Vagina (tissue), 2 donors: ENCODE results near the gene HUS1.

ENCODE experiments used
- POLR2A ChIP-seq, 2 donors: fragments of 450-650 bp; IDR thresholded peaks; one replicate each; pipeline ENCODE4 v1.6.1; 2017; ENCODE audit warnings: antibody characterized with exemption in 2 of 2, mild to moderate bottlenecking in 2 of 2, moderate library complexity in 2 of 2
- POLR2AphosphoS5 ChIP-seq, 2 donors: sonication (generic); formaldehyde crosslinking; IDR thresholded peaks; one replicate each; pipeline ENCODE4 v1.9.0; 2017; ENCODE audit warnings: antibody characterized with exemption in 2 of 2, mild to moderate bottlenecking in 2 of 2, low read depth in 1 of 2; ENCODE audit not compliant: insufficient read depth in 1 of 2
- TF ChIP-seq, protein P1 (sequence below), 3 experiments: fragments of 450-650 bp in 2 of 3; fragments of 200-600 bp in 1 of 3; sonication (generic) in 1 of 3; IDR thresholded peaks; one replicate each; pipeline ENCODE4 v1.5.1; 2017 to 2019; ENCODE audit warnings: antibody characterized with exemption in 3 of 3, mild to moderate bottlenecking in 2 of 3, moderate library complexity in 2 of 3

DNA sequence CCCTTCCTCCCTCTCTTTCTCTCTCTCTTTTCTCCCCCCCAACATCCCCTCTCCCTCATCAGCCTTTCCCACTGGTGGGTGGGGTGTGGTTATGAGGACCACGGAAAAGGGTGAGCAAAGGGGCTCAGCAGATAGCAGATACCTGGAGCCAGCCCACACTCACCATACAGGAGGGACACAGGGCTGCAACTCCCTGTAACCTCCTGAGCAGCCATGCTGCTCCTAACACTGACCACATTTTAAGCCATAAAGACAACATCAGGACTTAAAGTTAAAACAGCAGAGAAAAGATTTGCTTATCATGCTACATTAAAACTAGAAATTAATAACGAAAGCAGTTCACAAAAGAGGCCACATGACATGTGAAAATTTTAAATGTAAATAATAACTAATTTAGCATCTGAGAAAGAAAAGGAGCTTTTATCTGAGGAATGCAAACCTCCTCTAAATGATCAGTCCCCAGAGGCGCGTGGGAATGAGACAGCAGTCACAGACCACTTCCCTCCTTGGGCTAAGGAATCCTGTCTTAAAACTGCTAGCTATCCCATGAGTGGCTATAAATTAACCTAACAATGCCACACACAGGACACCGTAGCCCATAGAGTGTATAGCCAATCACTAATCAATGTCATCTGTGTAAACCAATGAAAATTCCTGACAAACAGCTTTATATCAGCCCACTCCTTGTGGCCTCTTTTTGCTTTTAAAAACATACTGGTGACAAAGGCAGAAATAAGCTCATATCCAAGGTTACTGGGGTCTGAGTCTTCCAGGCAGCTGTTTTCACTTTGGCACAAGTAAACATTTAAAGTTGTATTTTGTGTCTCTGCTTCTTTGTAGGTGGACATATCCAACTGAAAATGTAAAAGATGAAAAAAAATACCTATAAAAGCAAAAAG lies 64.4 kb downstream of the HUS1 start:
- no peak for TF ChIP-seq POLR2AphosphoS5 (IDR thresholded peaks at IDR 0.05; ENCODE audit: insufficient read depth in 1 of 2, low read depth in 1 of 2)
- no peak for TF ChIP-seq POLR2A (IDR thresholded peaks at IDR 0.05)
- TF ChIP-seq, protein P1, sequence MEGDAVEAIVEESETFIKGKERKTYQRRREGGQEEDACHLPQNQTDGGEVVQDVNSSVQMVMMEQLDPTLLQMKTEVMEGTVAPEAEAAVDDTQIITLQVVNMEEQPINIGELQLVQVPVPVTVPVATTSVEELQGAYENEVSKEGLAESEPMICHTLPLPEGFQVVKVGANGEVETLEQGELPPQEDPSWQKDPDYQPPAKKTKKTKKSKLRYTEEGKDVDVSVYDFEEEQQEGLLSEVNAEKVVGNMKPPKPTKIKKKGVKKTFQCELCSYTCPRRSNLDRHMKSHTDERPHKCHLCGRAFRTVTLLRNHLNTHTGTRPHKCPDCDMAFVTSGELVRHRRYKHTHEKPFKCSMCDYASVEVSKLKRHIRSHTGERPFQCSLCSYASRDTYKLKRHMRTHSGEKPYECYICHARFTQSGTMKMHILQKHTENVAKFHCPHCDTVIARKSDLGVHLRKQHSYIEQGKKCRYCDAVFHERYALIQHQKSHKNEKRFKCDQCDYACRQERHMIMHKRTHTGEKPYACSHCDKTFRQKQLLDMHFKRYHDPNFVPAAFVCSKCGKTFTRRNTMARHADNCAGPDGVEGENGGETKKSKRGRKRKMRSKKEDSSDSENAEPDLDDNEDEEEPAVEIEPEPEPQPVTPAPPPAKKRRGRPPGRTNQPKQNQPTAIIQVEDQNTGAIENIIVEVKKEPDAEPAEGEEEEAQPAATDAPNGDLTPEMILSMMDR (IDR thresholded peaks at IDR 0.05): no peak
